Bone marrow (tissue), 2 donors: ENCODE measurements around the gene BCAT1.
"Not testable (repeated sequence)": the region's sequence is repeated elsewhere in the genome, so short reads cannot be mapped to it uniquely, and the experiment has no call there.

Experiments used
- DNase-seq, 2 donors: peaks; one replicate each; lab custom pipeline; 2025; lab: John Stamatoyannopoulos, UW

Gene BCAT1

GRCh38 chr12:24815114-24815423 lies 133.8 kb downstream of the BCAT1 start:
- DNase-seq = no peak

GRCh38 chr12:24814379-24815113 lies 134.4 kb downstream of the BCAT1 start:
- peak in 1 of 2 donors; percentile 16 for DNase-seq

GRCh38 chr12:24810378-24810777 lies 138.5 kb downstream of the BCAT1 start:
- no peak for DNase-seq

GRCh38 chr12:24809306-24809705 lies 139.6 kb downstream of the BCAT1 start:
- DNase-seq = not testable (repeated sequence)

GRCh38 chr12:24808651-24809050 lies 140.2 kb downstream of the BCAT1 start:
- no peak for DNase-seq

- DNase-seq = no peak
Measured at GRCh38 chr12:24806386-24806785, 142.5 kb downstream of the BCAT1 start.

GRCh38 chr12:24803430-24804245 lies 145.3 kb downstream of the BCAT1 start:
- DNase-seq = peak in 1 of 2 donors; percentile 50

GRCh38 chr12:24798335-24798734 lies 150.6 kb downstream of the BCAT1 start:
- peak in 1 of 2 donors; percentile 74 for DNase-seq

- no peak for DNase-seq
Measured at GRCh38 chr12:24797901-24798300, 151.0 kb downstream of the BCAT1 start.

- DNase-seq = no peak
Measured at GRCh38 chr12:24796876-24797275, 152.0 kb downstream of the BCAT1 start.

GRCh38 chr12:24795699-24796347 lies 153.1 kb downstream of the BCAT1 start:
- DNase-seq = peak in 1 of 2 donors; percentile 23

- no peak for DNase-seq
Measured at GRCh38 chr12:24791622-24792021, 157.3 kb downstream of the BCAT1 start.

- no peak for DNase-seq
Measured at GRCh38 chr12:24788886-24789285, 160.0 kb downstream of the BCAT1 start.

GRCh38 chr12:24780697-24781368 lies 168.1 kb downstream of the BCAT1 start:
- DNase-seq = no peak

- no peak for DNase-seq
Measured at GRCh38 chr12:24778486-24779304, 170.2 kb downstream of the BCAT1 start.

GRCh38 chr12:24777359-24777758 lies 171.5 kb downstream of the BCAT1 start:
- no peak for DNase-seq

- DNase-seq = no peak
Measured at GRCh38 chr12:24776861-24777260, 172.0 kb downstream of the BCAT1 start.

- DNase-seq = no peak
Measured at GRCh38 chr12:24775073-24775472, 173.8 kb downstream of the BCAT1 start.

GRCh38 chr12:24773996-24774395 lies 174.9 kb downstream of the BCAT1 start:
- no peak for DNase-seq

- DNase-seq = no peak
Measured at GRCh38 chr12:24772813-24773212, 176.1 kb downstream of the BCAT1 start.

GRCh38 chr12:24770821-24771220 lies 178.1 kb downstream of the BCAT1 start:
- DNase-seq = no peak
